Transverse colon (tissue), 4 donors: ENCODE data around the gene ZNF865. TPM values are rescaled to one million over a fixed set of nuclear protein-coding genes. Genes with fewer than 3 reads are reported as not detected.

Source experiments
- DNase-seq: peaks from one replicate; pipeline ENCODE4 v3.0.0-alpha.2; 2019
- H3K27ac ChIP-seq, 4 donors: fragments of 200-600 bp; sonication (generic); 2 replicates each; pipeline ENCODE4 v1.5.1; 2016 to 2018; ENCODE audit warnings: inconsistent platforms in 4 of 4
- H3K27me3 ChIP-seq: fragments of 200-600 bp; sonication (generic); 2 replicates; pipeline ENCODE4 v1.5.1; 2017; ENCODE audit warnings: inconsistent platforms
- H3K36me3 ChIP-seq, 4 donors: fragments of 200-600 bp; sonication (generic); 2 replicates each; pipeline ENCODE4 v1.5.1; 2017 to 2019; ENCODE audit warnings: inconsistent platforms in 4 of 4
- H3K4me1 ChIP-seq, 4 donors: fragments of 200-600 bp; sonication (generic); 2 replicates each; pipeline ENCODE4 v1.5.1; 2017 to 2020; ENCODE audit warnings: inconsistent platforms in 4 of 4
- H3K4me3 ChIP-seq, 4 donors: fragments of 200-600 bp; sonication (generic); 1 replicate in 1 of 4; 2 replicates in 3 of 4; pipeline versions ENCODE4 v1.5.1 to v1.6.1; 2017 to 2019; ENCODE audit warnings: inconsistent platforms in 4 of 4
- H3K9me3 ChIP-seq, 2 donors: fragments of 200-600 bp; sonication (generic); 2 replicates each; pipeline ENCODE4 v1.5.1; 2017 to 2019; ENCODE audit warnings: inconsistent platforms in 2 of 2
- EP300 ChIP-seq: sonication (generic); formaldehyde crosslinking; IDR thresholded peaks from one replicate; pipeline ENCODE4 v1.6.1; 2017; ENCODE audit warnings: antibody characterized with exemption, low read depth
- POLR2A ChIP-seq: fragments of 450-650 bp; IDR thresholded peaks from one replicate; pipeline ENCODE4 v1.6.1; 2016; ENCODE audit warnings: antibody characterized with exemption, mild to moderate bottlenecking, moderate library complexity
- POLR2AphosphoS5 ChIP-seq, 3 donors: sonication (generic); formaldehyde crosslinking; IDR thresholded peaks; one replicate each; pipeline ENCODE4 v1.6.1; 2016; ENCODE audit warnings: antibody characterized with exemption in 3 of 3
- WGBS, 2 donors: methylation state at CpG; one replicate each; pipeline ENCODE4 v1.1.5; 2018; ENCODE audit warnings: low coverage in 1 of 2; 5-methylcytosine and 5-hydroxymethylcytosine counted together
- in situ Hi-C, 4 donors: fragments of 200-750 bp; cut with MboI; loops; one replicate each; pipeline versions ENCODE4 v1.15.0 to v1.15.1; 2017; ENCODE audit warnings: low sequenced_read_pairs in 3 of 4, low pct_ligation_motif_present in 1 of 4, low pct_unique_long_range_greater_than_20kb in 1 of 4
- intact Hi-C: fragments of 100-400 bp; cut with DNase I; formaldehyde crosslinking; loops from one replicate; pipeline ENCODE4 v1.15.1; 2023; ENCODE audit warnings: low total_unique reads
- total RNA-seq, 4 donors: library from RNA; depleted of rRNA; stranded (reverse); fragments of >200 nt; gene quantifications; one replicate each; pipeline ENCODE4 v1.1.0, GENCODE V29; 2016
- TF ChIP-seq, protein P1 (sequence below), 5 experiments: fragments of 200-600 bp in 3 of 5; fragments of 450-650 bp in 2 of 5; sonication (generic) in 3 of 5; IDR thresholded peaks; 1 replicate in 2 of 5; 2 replicates in 3 of 5; pipeline ENCODE4 v1.5.1; 2016 to 2017; ENCODE audit warnings: antibody characterized with exemption in 5 of 5, inconsistent platforms in 3 of 5, mild to moderate bottlenecking in 2 of 5, moderate library complexity in 1 of 5

Gene ZNF865
- total RNA-seq, 4 donors from 2014 or later: 8.3 to 50.1 (median 13.4) TPM

DNA sequence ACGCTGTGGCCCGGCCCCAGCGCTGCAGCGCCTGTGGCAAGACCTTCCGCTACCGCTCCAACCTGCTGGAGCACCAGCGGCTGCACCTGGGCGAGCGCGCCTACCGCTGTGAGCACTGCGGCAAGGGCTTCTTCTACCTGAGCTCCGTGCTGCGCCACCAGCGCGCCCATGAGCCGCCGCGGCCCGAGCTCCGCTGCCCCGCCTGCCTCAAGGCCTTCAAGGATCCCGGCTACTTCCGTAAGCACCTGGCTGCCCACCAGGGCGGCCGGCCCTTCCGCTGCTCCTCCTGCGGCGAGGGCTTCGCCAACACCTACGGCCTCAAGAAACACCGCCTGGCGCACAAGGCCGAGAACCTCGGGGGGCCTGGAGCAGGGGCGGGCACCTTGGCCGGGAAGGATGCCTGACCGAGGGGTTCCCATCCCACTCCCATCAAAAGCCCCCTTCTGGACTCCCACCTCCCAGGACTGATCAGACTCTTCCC is 11.0 kb downstream of the ZNF865 start:
- DNase-seq: no peak
- 93 to 97% methylated on average over 9 to 31 of the region's 38 CpGs for WGBS, 2 donors
- in situ Hi-C loops: no loop called here
- Histone ChIP-seq H3K4me3 (no peak overlapping the region), H3K27ac (no peak overlapping the region), H3K4me1 (peaks cover 0 to 2% (median 0%) of the 10 kb centered on the region in 4 donors), H3K27me3 (no peaks in the 10 kb centered on the region), H3K36me3 (peaks cover 0 to 18% (median 8%) of the 10 kb centered on the region in 4 donors), H3K9me3 (no peaks in the 10 kb centered on the region)
- TF ChIP-seq EP300 (no peak), POLR2A (no peak), POLR2AphosphoS5 (IDR thresholded peaks at IDR 0.05) (no peak)
- TF ChIP-seq, protein P1, sequence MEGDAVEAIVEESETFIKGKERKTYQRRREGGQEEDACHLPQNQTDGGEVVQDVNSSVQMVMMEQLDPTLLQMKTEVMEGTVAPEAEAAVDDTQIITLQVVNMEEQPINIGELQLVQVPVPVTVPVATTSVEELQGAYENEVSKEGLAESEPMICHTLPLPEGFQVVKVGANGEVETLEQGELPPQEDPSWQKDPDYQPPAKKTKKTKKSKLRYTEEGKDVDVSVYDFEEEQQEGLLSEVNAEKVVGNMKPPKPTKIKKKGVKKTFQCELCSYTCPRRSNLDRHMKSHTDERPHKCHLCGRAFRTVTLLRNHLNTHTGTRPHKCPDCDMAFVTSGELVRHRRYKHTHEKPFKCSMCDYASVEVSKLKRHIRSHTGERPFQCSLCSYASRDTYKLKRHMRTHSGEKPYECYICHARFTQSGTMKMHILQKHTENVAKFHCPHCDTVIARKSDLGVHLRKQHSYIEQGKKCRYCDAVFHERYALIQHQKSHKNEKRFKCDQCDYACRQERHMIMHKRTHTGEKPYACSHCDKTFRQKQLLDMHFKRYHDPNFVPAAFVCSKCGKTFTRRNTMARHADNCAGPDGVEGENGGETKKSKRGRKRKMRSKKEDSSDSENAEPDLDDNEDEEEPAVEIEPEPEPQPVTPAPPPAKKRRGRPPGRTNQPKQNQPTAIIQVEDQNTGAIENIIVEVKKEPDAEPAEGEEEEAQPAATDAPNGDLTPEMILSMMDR (IDR thresholded peaks at IDR 0.05): no peak
- intact Hi-C loops: loop anchor here (10.0 kb wide), 1 partner anchor 102 kb away; no protein-coding TSS in a partner anchor

DNA sequence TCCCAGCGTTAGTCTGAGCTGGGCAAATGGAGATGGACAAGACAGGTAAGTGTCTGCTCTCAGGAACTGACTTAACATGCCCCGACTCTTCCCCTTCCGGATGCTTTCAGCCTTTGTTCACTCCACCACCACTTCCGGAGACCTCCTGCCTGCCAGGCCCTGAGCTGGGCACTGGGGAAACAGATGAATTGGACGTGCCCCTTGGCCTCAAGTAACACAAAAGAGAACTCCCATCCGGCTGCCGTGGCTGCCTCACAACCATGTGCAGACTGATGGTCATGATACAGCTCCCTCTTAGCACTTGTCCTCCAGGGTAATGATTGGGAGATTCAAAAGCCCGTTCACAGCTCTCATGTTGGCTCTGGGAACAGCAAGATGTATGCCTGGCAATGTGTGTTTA is 12.0 kb downstream of the ZNF865 start:
- Histone ChIP-seq H3K4me3 (no peak overlapping the region), H3K27me3 (no peaks in the 10 kb centered on the region), H3K27ac (no peak overlapping the region), H3K9me3 (no peaks in the 10 kb centered on the region), H3K36me3 (peaks cover 0 to 22% (median 10%) of the 10 kb centered on the region in 4 donors), H3K4me1 (no peaks in the 10 kb centered on the region)
- TF ChIP-seq EP300: no peak
- TF ChIP-seq POLR2AphosphoS5 (IDR thresholded peaks at IDR 0.05): no peak
- TF ChIP-seq POLR2A: no peak
- TF ChIP-seq, protein P1 (IDR thresholded peaks at IDR 0.05): no peak
- in situ Hi-C loops (no loop called here), intact Hi-C loops (loop anchor here (10.0 kb wide), 1 partner anchor 103 kb away; no protein-coding TSS in a partner anchor)
- 88 to 100% methylated on average over 2 to 8 of the region's 8 CpGs for WGBS, 2 donors
- DNase-seq: no peak

DNA sequence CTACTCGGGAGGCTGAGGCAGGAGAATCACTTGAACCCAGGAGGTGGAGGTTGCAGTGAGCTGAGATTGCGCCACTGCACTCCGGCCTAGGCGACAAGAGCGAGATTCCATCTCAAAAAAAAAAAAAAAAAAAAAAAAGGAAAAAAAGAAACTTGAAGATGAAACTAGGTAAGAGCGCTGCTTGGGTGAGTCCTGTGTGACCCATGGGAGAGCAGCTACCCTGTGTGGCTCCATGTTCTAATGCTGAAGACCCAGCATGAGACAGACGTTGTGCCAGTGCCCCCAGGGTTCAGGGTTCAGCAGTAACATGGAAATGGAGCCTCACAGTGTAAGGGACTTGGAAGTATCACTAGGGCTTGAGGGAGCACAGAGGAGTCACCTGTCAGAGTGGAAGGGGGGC is 13.0 kb downstream of the ZNF865 start:
- in situ Hi-C loops (no loop called here), intact Hi-C loops (loop anchor here (10.0 kb wide), 1 partner anchor 104 kb away; no protein-coding TSS in a partner anchor)
- no peak for TF ChIP-seq EP300
- no peak for TF ChIP-seq POLR2A
- TF ChIP-seq POLR2AphosphoS5 (IDR thresholded peaks at IDR 0.05): no peak
- TF ChIP-seq, protein P1 (IDR thresholded peaks at IDR 0.05): no peak
- Histone ChIP-seq H3K4me3 (no peak overlapping the region), H3K9me3 (no peaks in the 10 kb centered on the region), H3K27me3 (no peaks in the 10 kb centered on the region), H3K4me1 (peaks cover 0 to 2% (median 0%) of the 10 kb centered on the region in 4 donors), H3K36me3 (peaks cover 0 to 22% (median 10%) of the 10 kb centered on the region in 4 donors), H3K27ac (no peak overlapping the region)
- WGBS, 2 donors: 71 to 82% methylated on average over 3 to 7 of the region's 7 CpGs
- no peak for DNase-seq

- no peak overlapping the region for H3K27ac ChIP-seq
- TF ChIP-seq POLR2A (no peak), POLR2AphosphoS5 (IDR thresholded peaks at IDR 0.05) (no peak), EP300 (no peak)
- TF ChIP-seq, protein P1 (IDR thresholded peaks at IDR 0.05): no peak
- H3K9me3 ChIP-seq: no peaks in the 10 kb centered on the region
- in situ Hi-C loops (no loop called here), intact Hi-C loops (loop anchor here (10.0 kb wide), 1 partner anchor 104 kb away; no protein-coding TSS in a partner anchor)
- 67 to 83% methylated on average over 1 to 3 of the region's 3 CpGs for WGBS, 2 donors
- H3K4me1 ChIP-seq: peaks cover 0 to 8% (median 3%) of the 10 kb centered on the region in 4 donors
- H3K4me3 ChIP-seq: no peak overlapping the region
- DNase-seq: no peak
- H3K36me3 ChIP-seq: peaks cover 0 to 22% (median 10%) of the 10 kb centered on the region in 4 donors
- H3K27me3 ChIP-seq: no peaks in the 10 kb centered on the region
These were observed 13.8 kb downstream of the ZNF865 start for GRCh38 chr19:55619286-55619685.
